UCSD-AML1 (cell line): ENCODE data around the gene DPPA4.
"Not testable (repeated sequence)": the region's sequence is repeated elsewhere in the genome, so short reads cannot be mapped to it uniquely, and the experiment has no call there.

ENCODE experiments used
- DNase-seq: peaks from one replicate; lab custom pipeline; 2025; ENCODE audit not compliant: unreplicated experiment; lab: John Stamatoyannopoulos, UW

The DPPA4 gene

DNA sequence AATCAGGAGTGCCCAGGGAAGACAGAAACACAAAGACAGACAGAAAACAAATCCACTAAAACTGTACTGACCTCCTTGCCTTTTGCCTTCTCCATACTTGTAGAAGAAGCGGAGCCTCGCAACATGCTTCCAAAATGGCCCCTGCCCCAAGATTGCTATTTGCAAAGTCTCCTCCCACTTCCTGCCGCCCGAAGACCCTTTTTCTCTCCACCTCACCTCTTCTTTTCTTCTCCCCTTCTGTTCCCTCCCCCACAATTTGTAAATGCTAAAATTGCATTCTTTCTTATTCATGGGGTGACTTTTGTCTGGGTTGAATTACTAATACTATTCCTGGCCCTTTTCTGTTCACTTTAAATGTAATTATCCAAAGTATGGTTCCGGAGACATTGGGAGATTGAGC lies at the start of gene DPPA4:
TSS of gene DPPA4 (minus strand) at position 154 of the 400 bp plus-strand sequence. CDS start at position 125, 29 bp downstream.
- no peak for DNase-seq

GRCh38 chr3:109385442-109386318 lies 48.3 kb upstream of the DPPA4 start:
- no peak for DNase-seq

DNA sequence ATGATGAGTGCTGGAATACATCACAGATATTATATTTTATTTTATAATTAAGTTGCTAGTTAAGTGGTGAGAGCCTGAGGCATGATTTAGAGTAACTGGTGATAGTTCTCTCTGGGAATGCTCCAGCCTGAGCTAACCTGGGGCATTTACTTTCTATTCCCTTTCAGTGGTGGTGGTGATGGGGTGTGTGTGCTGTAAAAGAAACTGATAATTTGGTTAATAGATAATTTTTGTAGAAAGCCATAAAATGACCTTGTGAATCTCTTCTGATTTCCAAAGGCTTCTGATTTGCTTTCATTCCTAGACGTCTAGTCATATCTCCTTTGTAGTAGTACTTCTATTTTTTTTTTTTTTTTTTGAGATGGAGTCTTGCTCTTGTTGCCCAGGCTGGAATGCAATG lies 46.8 kb upstream of the DPPA4 start:
- DNase-seq: no peak

DNA sequence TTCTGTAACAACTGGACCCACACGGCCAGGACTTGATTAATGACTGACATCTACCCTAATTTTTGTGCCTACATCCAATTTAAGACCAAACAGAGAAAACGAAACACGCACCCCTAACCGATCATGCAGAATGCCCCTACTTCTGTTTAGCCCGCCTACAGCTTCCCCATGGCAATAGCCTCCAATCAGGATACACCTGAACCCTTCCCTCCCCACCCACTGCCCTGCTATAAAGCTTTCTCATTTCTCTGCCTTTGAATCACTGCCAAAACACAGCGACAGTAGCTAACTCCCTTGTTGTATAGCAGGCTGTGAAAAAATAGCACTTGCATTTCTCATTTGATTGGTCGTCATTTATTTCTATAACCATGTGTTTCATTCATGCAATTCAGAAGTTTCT lies 45.2 kb upstream of the DPPA4 start:
- no peak for DNase-seq

DNA sequence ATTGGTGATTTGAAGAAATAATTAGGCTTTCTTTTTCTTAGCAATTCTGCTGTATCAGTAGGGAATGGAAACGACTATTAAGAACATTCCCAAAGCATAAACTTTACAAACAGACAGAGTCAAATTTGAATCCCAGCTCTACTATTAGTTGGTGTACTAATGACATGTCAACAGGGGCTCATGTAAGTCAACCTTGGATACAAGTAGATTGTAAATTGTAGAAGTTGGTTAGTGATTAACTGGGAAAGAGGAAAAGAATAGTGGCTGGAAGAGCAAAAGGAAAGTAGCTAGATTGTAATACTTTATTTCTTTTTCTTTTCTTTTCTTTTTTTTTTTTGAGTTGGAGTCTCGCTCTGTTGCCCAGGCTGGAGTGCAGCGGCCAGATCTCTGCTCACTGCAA lies 38.6 kb upstream of the DPPA4 start:
- no peak for DNase-seq

GRCh38 chr3:109374434-109374833 lies 37.1 kb upstream of the DPPA4 start:
- DNase-seq: not testable (repeated sequence)

DNA sequence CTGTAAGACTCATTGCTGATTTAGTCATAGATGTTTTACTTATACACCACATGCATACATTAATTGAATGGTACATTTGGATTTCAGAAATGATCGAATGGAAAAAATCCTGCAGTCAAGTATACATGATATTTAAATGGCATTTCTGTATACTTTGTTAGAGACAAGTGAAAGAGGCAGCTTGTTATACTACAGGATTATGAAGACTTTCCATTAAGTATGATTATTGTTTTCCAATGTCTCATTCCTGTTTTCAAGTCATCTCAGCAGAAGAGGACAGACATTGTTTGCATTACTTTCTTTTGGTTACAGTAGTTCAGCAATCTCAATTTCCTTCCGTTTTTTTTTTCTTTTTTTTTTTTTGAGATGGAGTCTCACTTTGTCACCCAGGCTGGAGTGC lies 36.6 kb upstream of the DPPA4 start:
- DNase-seq: no peak

GRCh38 chr3:109372639-109373038 lies 35.3 kb upstream of the DPPA4 start:
- DNase-seq: no peak

DNA sequence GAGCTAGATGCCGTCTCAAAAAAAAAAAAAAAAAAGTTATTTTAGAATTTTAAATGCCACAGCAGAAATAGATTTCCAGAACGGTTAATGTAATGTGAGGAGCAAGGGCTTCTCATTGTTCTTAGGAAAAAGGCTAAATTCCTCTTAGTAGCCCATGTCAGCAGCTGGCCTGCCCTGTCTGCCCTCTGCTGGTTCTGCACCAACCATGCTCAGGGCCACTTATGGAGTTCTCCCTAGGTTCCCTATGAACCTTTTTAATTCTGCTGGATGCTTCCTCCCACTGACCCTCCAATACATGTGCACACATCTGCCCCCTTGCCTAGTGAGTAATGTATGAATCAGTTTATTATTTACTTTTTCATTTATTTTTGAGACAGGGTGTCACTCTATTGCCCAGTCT lies 32.2 kb upstream of the DPPA4 start:
- peak; percentile 6 for DNase-seq

DNA sequence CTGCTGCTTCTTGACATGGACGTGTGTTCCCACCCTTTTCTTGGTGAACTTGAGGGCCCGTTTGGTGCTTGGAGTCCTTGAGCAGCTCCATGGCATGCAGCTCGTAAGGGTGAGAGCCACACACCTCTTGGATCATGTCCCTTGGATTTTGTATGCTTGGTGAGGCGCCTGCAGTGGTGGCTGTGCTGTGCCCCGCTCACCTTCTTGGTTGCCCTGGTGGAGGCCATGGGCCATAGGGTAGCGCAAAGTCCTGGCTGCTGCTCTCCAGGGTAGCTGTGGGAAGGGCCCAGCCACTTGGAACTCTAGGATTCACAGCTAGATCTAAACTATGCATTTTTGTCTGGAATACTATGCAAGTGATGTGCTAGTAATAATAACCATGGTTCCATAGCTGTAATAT lies 26.7 kb upstream of the DPPA4 start:
- DNase-seq: no peak

GRCh38 chr3:109363634-109364033 lies 26.3 kb upstream of the DPPA4 start:
- no peak for DNase-seq

GRCh38 chr3:109362823-109363222 lies 25.5 kb upstream of the DPPA4 start:
- no peak for DNase-seq

DNA sequence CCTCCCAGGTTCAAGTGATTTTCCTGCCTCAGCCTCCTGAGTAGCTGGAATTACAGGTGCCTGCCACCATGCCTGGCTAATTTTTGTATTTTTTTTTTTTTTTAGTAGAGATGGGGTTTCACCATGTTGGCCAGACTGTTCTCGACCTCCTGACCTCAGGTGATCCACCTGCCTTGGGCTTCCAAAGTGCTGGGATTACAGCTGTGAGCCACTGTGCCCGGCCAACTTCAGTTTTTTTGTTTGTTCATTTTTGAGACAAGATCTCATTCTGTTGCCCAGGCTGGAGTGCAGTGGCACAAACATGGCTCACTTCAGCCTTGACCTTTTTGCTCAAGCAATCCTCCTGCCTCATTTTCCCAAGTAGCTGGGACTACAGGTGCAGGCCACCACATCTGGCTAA lies 21.5 kb upstream of the DPPA4 start:
- not testable (repeated sequence) for DNase-seq

GRCh38 chr3:109356442-109357155 lies 19.3 kb upstream of the DPPA4 start:
- DNase-seq: no peak

GRCh38 chr3:109355625-109356441 lies 18.5 kb upstream of the DPPA4 start:
- no peak for DNase-seq

GRCh38 chr3:109353057-109353456 lies 15.7 kb upstream of the DPPA4 start:
- no peak for DNase-seq

DNA sequence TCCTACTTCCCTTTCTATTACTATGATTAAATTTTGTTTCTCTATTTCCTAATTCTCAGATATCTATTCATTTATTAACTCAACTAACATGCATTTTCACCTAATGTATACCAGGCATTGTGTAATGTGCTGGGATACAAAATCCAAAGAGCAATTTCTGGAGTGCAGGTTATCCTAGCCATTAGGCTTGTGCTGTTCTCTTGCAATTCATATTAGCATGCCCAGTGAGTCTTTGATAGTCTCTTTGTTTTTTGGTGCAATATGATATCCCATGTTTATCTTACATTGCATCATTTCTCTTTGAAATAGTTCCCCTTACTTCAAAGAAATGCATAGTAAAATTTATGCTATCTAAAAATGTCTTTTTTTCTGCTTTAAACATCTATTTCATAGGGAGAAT lies 13.9 kb upstream of the DPPA4 start:
- no peak for DNase-seq

DNA sequence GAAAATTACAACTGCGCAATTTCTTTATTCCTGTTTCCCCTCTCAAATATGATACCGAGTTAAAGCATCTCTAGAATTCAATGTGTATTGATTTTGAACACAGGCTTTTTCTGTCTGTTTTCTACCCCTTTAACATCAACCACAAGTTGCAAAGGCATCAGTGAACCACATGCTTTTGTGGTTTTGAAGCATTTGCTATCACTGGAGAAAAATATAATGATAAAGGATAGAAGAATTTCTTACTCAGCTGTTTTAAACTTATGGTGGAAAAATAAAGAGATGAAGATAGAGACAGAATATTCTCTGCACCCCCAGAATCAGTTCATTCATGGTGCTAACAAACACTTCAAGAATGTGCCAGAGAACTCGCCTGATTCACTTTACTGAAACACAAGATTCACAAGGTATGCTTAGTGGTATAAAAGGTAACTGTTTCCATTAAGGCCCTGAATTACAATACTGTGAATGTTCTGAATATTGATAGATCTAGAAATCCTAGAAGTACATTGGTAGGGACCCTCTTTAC lies 9.5 kb upstream of the DPPA4 start:
- DNase-seq: no peak

DNA sequence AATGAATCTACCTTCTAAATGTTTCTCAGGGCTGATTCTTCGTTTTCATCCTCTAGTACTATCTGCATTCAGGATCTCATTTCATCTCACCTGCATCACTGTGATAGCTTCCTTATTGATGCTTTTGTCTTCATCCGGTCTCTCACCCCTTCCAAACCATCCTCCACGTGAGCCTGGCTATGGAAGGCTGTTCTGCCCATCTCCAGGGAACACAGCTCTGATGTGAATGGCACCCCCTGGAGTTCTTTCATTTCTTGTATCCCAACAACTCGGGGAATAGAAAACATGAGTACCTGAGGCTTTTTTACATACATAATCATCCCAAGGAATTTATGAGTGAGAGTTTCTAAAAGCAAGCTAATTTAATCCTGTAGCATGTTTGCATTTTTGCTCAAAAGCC lies 8.8 kb upstream of the DPPA4 start:
- DNase-seq: no peak

DNA sequence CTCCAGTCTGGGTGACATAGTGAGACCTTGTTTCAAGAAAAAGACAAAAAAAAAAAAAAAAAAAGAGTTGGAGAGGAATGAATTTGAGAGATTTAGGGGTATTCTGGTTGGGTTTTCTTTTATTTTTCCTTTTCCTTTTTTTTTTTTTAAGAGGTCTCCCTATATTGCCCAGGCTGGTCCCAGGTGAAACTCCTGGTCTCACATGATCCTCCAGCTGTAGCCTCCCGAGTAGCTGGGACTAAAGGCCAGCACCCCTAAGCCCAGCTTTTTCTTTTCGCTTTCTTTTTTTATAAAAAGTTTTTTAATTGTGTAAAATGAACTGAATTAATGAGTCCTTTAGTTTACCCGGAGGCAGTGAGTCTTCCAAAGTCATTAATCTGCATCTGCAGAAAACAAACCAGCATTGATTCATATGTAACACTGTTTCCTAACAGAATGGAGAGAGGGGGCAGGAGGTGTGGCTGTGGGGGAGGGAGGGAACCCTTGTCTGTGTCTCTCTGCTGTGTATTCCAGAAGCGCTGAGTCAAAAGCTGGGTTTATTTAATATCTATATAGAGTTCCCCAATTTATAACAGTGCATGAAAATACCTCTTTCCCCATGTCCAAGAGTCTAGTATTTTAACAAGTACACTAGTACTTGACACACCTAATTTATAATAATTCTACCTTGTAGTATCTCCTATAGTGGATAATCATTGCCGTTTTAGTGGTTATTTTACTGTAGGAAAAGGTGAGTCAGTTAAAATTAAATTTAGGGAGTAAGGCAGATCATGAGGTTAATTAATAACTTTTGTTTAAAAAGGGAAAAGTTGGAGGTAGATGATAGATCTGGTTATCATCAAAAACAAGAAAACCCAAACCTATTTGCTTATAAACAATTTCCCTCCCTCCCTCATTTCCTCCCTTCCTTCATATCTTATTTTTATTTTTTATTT lies 2.6 kb upstream of the DPPA4 start:
- no peak for DNase-seq
